ENCODE measurements around the gene FBXL14.
A peak's percentile ranks its signal among the peaks of the same experiment; 100 is the strongest.
"Not testable (repeated sequence)": the region's sequence is repeated elsewhere in the genome, so short reads cannot be mapped to it uniquely, and the experiment has no call there.

The FBXL14 gene

GRCh38 chr12:1607940-1608712, 13.7 kb upstream of the FBXL14 start:
- TF ChIP-seq CTCF (IDR thresholded peaks at IDR 0.05; ENCODE audit: extremely low read depth, missing control alignments) = no peak
- DNase-seq (ENCODE audit: low spot score) = no peak

- DNase-seq (ENCODE audit: low spot score) = peak; percentile 63
- no peak for TF ChIP-seq CTCF (IDR thresholded peaks at IDR 0.05; ENCODE audit: extremely low read depth, missing control alignments)
Observed at GRCh38 chr12:1606021-1606622, 11.7 kb upstream of the FBXL14 start.

GRCh38 chr12:1605129-1606020, 11.0 kb upstream of the FBXL14 start:
- TF ChIP-seq CTCF (IDR thresholded peaks at IDR 0.05; ENCODE audit: extremely low read depth, missing control alignments) = peak; percentile 76
- DNase-seq (ENCODE audit: low spot score) = peak; percentile 55

- no peak for DNase-seq (ENCODE audit: low spot score)
- no peak for TF ChIP-seq CTCF (IDR thresholded peaks at IDR 0.05; ENCODE audit: extremely low read depth, missing control alignments)
Observed at GRCh38 chr12:1604464-1604863, 10.1 kb upstream of the FBXL14 start.

GRCh38 chr12:1603269-1603993, 9.1 kb upstream of the FBXL14 start:
- DNase-seq (ENCODE audit: low spot score) = no peak
- TF ChIP-seq CTCF (IDR thresholded peaks at IDR 0.05; ENCODE audit: extremely low read depth, missing control alignments) = no peak

GRCh38 chr12:1602706-1603105, 8.3 kb upstream of the FBXL14 start:
- not testable (repeated sequence) for DNase-seq (ENCODE audit: low spot score)

GRCh38 chr12:1598757-1599156, 4.4 kb upstream of the FBXL14 start:
- TF ChIP-seq CTCF (IDR thresholded peaks at IDR 0.05; ENCODE audit: extremely low read depth, missing control alignments) = no peak
- DNase-seq (ENCODE audit: low spot score) = no peak

Measured in GM20000 (cell line).